ENCODE results near the gene KRTAP29-1.

The KRTAP29-1 gene

GRCh38 chr17:41267711-41268110, 34.9 kb downstream of the KRTAP29-1 start:
- Histone ChIP-seq H3K4me2 (ENCODE audit: low read length) (no peak overlapping the region), H2AFZ (no peak overlapping the region), H3K4me1 (no peaks in the 10 kb centered on the region), H3K27me3 (ENCODE audit: control insufficient read depth, insufficient read depth, low read length) (no peaks in the 10 kb centered on the region), H3K79me2 (no peaks in the 10 kb centered on the region), H3K27ac (no peak overlapping the region), H3K4me3 (ENCODE audit: low read depth, low read length) (no peak overlapping the region), H3K9ac (no peak overlapping the region), H3K9me3 (ENCODE audit: control insufficient read depth, low read length) (no peaks in the 10 kb centered on the region), H3K36me3 (ENCODE audit: control insufficient read depth, insufficient read depth, low read length) (no peaks in the 10 kb centered on the region)
- no peak for TF ChIP-seq CTCF (IDR thresholded peaks at IDR 0.05)

GRCh38 chr17:41265078-41265477, 37.6 kb downstream of the KRTAP29-1 start, which contains the start of gene KRTAP9-6:
Gene KRTAP9-6 (plus strand): TSS chr17:41265378. CDS start chr17:41265378, 0 bp downstream.
- H3K27ac ChIP-seq, result no peak within 1 kb of the TSS
- H2AFZ ChIP-seq, result no peak within 1 kb of the TSS
- H3K9ac ChIP-seq, result no peak within 1 kb of the TSS
- no peak for TF ChIP-seq CTCF (IDR thresholded peaks at IDR 0.05)
- H3K4me2 ChIP-seq (ENCODE audit: low read length), result no peak within 1 kb of the TSS
- H3K79me2 ChIP-seq, result no peaks in the 10 kb centered on the region
- no peaks in the 10 kb centered on the region for H3K9me3 ChIP-seq (ENCODE audit: control insufficient read depth, low read length)
- no peaks in the 10 kb centered on the region for H3K27me3 ChIP-seq (ENCODE audit: control insufficient read depth, insufficient read depth, low read length)
- no peak within 1 kb of the TSS for H3K4me3 ChIP-seq (ENCODE audit: low read depth, low read length)
- no peaks in the 10 kb centered on the region for H3K36me3 ChIP-seq (ENCODE audit: control insufficient read depth, insufficient read depth, low read length)
- H3K4me1 ChIP-seq, result no peaks in the 10 kb centered on the region

- Histone ChIP-seq H3K27ac (no peak overlapping the region), H3K4me1 (no peaks in the 10 kb centered on the region), H3K9me3 (ENCODE audit: control insufficient read depth, low read length) (no peaks in the 10 kb centered on the region), H3K4me2 (ENCODE audit: low read length) (no peak overlapping the region), H3K36me3 (ENCODE audit: control insufficient read depth, insufficient read depth, low read length) (no peaks in the 10 kb centered on the region), H3K79me2 (no peaks in the 10 kb centered on the region), H3K27me3 (ENCODE audit: control insufficient read depth, insufficient read depth, low read length) (no peaks in the 10 kb centered on the region), H3K9ac (no peak overlapping the region), H3K4me3 (ENCODE audit: low read depth, low read length) (no peak overlapping the region), H2AFZ (no peak overlapping the region)
- TF ChIP-seq CTCF (IDR thresholded peaks at IDR 0.05), result no peak
Observed at GRCh38 chr17:41264599-41264998, 38.1 kb downstream of the KRTAP29-1 start.

GRCh38 chr17:41263212-41263611, 39.4 kb downstream of the KRTAP29-1 start:
- Histone ChIP-seq H3K4me2 (ENCODE audit: low read length) (no peak overlapping the region), H3K4me1 (no peaks in the 10 kb centered on the region), H3K36me3 (ENCODE audit: control insufficient read depth, insufficient read depth, low read length) (no peaks in the 10 kb centered on the region), H3K79me2 (no peaks in the 10 kb centered on the region), H3K9ac (no peak overlapping the region), H2AFZ (no peak overlapping the region), H3K27ac (no peak overlapping the region), H3K9me3 (ENCODE audit: control insufficient read depth, low read length) (no peaks in the 10 kb centered on the region), H3K27me3 (ENCODE audit: control insufficient read depth, insufficient read depth, low read length) (no peaks in the 10 kb centered on the region), H3K4me3 (ENCODE audit: low read depth, low read length) (no peak overlapping the region)
- TF ChIP-seq CTCF (IDR thresholded peaks at IDR 0.05), result no peak

GRCh38 chr17:41258406-41258805, 44.2 kb downstream of the KRTAP29-1 start:
- Histone ChIP-seq H3K9ac (no peak overlapping the region), H3K4me1 (no peaks in the 10 kb centered on the region), H3K36me3 (ENCODE audit: control insufficient read depth, insufficient read depth, low read length) (no peaks in the 10 kb centered on the region), H3K79me2 (no peaks in the 10 kb centered on the region), H3K27ac (no peak overlapping the region), H2AFZ (no peak overlapping the region), H3K4me3 (ENCODE audit: low read depth, low read length) (no peak overlapping the region), H3K27me3 (ENCODE audit: control insufficient read depth, insufficient read depth, low read length) (no peaks in the 10 kb centered on the region), H3K9me3 (ENCODE audit: control insufficient read depth, low read length) (no peaks in the 10 kb centered on the region), H3K4me2 (ENCODE audit: low read length) (no peak overlapping the region)
- TF ChIP-seq CTCF (IDR thresholded peaks at IDR 0.05), result no peak

Measured in parathyroid adenoma (tissue), 2 donors.